Activated CD8-positive, alpha-beta memory T cell treated with anti-CD3 and anti-CD28 coated beads, Interleukin-2, amount 50 U/mL, for 1 hour (primary cell): Measurements from ENCODE around the gene MAG.

ENCODE experiments used
- DNase-seq: peaks from one replicate; pipeline ENCODE4 v3.0.0-alpha.2; 2020; ENCODE audit errors: extremely low read depth

Gene MAG

GRCh38 chr19:35316560-35316959, 24.6 kb downstream of the MAG start:
- DNase-seq = no peak

DNA sequence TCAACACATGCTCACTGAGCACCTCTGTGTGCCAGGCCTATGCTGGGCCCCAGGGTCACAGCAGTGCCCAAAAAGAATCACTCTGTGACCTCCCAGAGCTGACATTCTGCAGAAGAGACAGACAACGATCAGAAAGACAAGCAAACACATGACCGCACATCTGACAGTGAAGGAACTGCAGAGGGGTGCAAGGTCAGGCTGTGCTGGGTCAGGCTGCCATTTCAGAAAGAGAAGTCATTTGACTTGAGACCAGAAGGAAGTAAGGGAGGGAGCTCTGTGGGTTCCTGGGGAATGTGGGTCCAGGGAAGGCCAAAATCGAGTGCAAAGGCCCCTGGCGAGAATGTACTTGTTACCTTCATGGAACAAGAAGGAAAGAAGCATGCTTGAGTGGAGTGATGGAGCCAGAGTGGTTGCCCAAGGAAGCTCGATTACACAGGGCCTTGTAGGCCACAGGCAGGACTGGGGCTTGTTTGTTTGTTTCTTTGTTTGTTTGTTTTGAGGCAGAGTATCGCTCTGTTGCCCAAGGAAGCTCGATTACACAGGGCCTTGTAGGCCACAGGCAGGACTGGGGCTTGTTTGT, 25.6 kb downstream of the MAG start:
- no peak for DNase-seq

DNA sequence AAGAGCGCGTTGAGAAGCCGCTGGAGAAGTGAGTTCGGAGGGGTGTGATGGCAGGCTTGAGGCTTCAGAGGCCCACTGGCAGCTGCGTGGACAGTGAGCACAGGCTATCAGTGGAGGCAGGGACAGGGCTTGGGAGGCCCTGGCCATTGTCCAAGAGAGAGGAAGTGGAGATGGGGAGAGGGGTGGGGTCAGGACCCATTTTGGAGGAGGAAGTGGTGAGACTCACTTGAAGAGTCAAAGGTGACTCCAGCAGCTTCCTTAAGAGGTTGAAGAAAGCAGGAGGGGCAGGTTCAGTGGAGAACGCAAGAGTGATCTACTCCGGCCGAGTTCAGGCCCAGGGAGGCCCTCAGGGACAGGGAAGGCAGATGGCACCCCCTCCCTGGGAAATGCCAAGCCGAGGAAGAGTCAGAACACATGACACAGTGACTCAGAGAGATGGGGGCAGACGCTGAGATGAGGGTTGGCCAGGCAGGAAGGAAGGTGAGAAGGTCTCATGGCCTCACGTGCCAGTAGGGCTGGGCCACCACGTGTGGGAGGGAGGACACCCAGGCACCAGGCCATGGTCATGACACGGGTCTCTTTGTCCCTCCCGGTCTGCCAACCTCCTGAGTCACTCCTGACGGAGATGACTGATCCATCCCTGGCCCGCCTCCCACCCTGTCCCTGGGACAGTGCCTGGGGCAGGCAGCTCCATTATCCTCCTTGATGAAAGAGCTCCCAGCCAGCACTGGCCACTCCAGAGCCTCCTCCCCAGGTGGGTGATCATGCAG, 26.9 kb downstream of the MAG start:
- DNase-seq = no peak

GRCh38 chr19:35320065-35320713, 28.2 kb downstream of the MAG start:
- DNase-seq = no peak

- DNase-seq = no peak
Measured at GRCh38 chr19:35321291-35321690, 29.3 kb downstream of the MAG start.

GRCh38 chr19:35322014-35322413, 30.1 kb downstream of the MAG start:
- DNase-seq = no peak

DNA sequence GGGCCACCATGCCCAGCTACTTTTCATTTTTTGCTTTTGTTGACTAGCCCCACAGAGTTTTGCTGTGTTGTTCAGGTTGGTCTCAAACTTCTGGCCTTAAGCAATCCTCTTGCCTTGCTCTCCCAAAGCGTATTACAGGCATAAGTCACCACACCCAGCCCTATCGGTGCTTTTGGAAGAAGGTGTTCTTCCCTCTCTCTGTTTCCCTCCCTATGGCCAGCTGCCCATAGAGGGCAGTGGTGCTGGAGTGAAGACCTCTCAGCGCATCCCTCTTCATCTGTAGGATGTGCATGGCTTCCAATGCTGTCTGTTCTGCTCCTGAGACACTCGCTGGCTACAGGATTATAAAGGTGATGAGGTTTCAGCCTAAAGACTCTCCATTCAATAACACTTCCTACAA, 35.7 kb downstream of the MAG start:
- DNase-seq = no peak

- DNase-seq = no peak
Measured at GRCh38 chr19:35328851-35329285, 36.9 kb downstream of the MAG start, which contains the start of gene CD22. Gene CD22 (plus strand): TSS chr19:35329187. CDS start chr19:35332041, 2,854 bp downstream.

- no peak for DNase-seq
Measured at GRCh38 chr19:35329323-35329722, 37.4 kb downstream of the MAG start.

DNA sequence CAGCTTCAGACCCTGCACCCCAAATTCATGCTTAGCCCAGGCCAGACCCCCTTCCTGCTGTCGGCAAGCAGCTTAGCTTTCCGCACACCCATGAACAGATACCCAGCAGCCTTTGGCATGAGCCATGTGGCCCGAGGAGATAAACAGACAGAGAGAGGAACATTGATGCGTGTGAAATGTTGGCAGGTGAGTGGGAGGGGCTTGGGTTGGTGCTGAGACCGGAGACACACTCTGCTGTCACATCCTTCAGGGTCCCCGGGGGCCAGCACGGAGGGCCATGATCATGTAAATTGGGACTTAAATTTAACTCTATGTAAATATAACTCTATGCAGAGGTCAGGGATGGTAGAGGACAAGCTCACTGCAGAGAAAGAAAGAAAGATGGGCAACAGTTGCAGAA, 38.5 kb downstream of the MAG start:
- no peak for DNase-seq

DNA sequence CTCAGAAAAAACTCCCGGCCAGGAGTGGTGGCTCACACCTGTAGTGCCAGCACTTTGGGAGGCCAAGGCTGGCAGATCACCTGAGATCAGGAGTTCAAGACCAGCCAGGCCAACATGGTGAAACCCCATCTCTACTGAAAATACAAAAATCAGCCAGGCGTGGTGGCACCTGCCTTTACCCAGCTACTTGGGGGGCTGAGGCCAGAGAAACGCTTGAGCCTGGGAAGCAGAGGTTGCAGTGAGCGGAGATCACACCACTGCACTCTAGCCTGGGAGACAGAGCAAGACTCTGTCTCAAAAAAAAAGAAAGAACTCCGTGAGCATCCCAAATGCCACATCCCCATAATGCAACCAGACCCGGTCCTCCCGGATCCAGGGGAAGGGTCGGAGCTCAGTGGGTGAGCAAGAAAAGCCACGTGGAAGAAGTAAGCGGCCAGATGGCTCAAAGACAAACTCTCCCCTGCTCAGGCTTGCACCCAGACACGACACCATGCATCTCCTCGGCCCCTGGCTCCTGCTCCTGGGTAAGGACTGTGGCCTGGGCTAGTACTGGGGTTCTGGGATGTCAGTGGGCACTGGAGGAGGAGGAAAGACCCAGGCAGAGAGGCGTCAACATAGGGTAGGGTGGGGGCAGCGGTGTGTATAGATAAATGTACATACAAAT, 39.7 kb downstream of the MAG start:
- DNase-seq = no peak

DNA sequence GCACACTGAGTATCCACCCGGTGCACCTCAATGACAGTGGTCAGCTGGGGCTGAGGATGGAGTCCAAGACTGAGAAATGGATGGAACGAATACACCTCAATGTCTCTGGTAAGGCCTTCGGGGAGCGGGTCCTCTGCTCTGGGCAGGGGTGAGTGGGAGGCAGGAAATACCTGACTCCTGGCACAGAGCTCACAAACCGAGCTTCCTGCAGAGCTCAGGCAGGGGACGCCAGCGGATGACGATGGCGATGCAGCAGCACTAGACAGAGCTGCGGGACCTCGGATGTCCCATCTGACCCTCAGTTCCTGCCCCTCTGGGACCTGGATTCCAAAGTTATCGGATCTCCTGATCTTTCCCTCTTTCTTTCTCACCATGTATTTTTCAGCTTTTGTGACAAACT, 40.9 kb downstream of the MAG start:
- no peak for DNase-seq

GRCh38 chr19:35334144-35334753, 42.3 kb downstream of the MAG start:
- DNase-seq = no peak

DNA sequence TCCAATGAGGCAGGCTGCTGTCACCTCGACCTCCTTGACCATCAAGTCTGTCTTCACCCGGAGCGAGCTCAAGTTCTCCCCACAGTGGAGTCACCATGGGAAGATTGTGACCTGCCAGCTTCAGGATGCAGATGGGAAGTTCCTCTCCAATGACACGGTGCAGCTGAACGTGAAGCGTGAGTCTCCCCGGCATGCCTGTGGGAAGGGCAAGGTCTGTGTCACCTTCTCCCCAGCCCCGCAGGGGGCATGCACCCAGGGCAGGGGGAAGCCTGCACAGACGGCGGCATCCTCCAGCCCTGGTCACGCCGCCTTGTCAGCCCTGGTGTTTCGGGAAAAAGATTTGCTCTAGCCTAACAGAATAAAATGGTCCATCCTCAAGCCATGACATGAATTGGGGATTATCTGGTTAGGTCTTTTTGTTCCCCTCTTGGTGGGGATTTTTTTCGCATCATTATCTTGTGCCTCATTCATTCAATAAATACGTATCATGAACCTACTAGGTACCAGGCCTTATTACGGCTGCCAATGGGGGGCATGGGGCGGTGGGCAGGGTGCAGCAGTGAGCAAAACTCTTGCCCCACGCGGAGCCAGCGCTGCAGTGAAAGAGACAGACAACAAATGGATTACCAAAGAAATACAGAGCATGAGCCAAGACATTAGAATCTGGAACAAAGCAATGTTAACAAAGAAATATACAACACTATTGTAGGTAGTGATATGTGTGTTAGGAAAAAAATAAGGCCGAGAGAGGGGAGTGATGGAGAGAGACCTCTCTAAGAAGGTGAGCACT, 44.4 kb downstream of the MAG start:
- DNase-seq = no peak

DNA sequence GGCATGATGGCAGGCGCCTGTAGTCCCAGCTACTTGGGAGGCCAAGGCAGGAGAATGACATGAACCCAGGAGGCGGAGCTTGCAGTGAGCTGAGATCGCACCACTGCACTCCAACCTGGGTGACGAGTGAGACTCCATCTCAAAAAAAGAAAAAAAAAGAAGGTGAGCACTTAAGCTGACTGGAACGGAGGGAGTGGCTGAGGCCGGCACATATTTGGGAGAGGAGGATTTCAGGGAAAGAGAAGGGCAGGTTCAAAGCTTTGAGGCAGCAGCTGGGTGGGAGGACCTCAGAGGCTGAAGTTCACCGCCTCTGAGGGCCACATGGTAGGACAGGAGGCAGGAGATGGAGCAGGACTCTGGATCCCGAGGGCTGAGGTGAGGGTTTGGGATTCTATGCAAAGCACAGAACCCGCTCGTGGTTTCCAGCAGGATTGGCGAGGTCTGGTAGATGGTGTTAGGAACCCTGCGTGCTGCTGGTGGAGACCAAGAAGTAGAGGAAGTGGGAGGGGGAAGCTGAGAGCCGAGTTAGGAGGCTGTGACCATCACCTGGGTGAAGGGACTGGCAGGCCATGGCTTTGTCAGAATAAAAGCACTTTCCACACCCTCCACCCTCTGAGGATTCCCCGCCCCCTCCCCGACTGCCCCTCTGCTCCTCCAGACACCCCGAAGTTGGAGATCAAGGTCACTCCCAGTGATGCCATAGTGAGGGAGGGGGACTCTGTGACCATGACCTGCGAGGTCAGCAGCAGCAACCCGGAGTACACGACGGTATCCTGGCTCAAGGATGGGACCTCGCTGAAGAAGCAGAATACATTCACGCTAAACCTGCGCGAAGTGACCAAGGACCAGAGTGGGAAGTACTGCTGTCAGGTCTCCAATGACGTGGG, 45.4 kb downstream of the MAG start:
- no peak for DNase-seq

- no peak for DNase-seq
Measured at GRCh38 chr19:35337984-35338296, 46.0 kb downstream of the MAG start.

DNA sequence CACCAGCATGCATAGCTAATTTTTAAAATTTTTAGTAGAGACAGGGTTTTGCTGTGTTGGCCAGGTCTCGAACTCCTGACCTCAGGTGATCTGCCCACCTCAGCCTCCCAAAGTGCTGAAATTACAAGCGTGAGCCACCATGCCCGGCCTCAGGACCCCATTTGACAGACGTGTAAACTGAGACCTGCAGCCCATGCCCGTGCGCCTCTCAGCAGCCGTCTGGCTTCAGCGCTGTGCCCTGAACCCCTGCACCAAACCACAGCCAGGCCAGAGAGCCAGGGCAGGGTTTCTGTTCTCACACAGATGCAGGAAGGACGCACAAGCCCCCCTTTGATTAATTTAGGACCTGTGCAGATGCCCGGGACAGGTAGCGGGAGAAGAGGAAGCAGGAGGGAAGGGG, 48.5 kb downstream of the MAG start:
- DNase-seq = no peak

GRCh38 chr19:35341006-35341405, 49.0 kb downstream of the MAG start:
- DNase-seq = no peak

GRCh38 chr19:35341565-35342225, 49.7 kb downstream of the MAG start:
- no peak for DNase-seq

DNA sequence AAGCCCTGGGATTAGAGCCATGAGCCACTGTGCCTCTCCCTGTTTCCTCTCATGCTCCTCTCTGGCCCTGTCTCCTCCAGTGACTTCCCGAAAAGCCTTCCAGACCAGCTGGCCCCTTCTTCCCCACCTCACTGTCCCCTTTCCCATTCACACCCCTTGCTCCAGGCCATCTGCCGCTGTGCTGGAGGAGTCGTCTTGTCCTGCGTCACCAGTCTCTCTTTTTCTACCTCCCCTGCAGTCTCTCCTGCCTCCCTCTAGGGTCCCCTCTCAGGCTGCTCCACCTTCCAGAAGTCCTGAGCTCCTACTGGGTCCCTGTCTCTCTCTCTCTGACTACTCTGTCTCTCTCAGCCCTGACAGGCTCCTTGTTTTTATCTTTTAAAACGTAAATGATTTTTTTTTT, 50.5 kb downstream of the MAG start:
- no peak for DNase-seq
